HepG2 (cell line): Measurements from ENCODE around the gene DIS3L2. TPM values are rescaled to one million over a fixed set of nuclear protein-coding genes. Genes with fewer than 3 reads are reported as not detected.

Source experiments
- ATAC-seq: fragments of 200-7000 bp; cut with Tn5 transposase; 3 replicates; pipeline ENCODE4 v1.9.1; 2020; ENCODE audit warnings: mild to moderate bottlenecking, moderate library complexity
- BruUV-seq: library from RNA; stranded (reverse); fragments of 400-500 nt; replicated peaks from 2 replicates; lab custom pipeline; 2021; lab: Mats Ljungman, UMichigan
- CTCF ChIA-PET: fragments of 300-600 bp; formaldehyde crosslinking; extraction: SDS; loops from one replicate; lab custom pipeline; 2021; ENCODE audit warnings: low total read pairs, inconsistent platforms, low intra/inter-chr PET ratio; lab: Yijun Ruan, JAX
- POLR2A ChIA-PET: fragments of 350-600 bp; sonication (Branson Sonifier 250); formaldehyde crosslinking; loops from one replicate; lab custom pipeline; 2020; ENCODE audit warnings: antibody characterized with exemption, inconsistent platforms; lab: Yijun Ruan, JAX
- DNase-seq: peaks from one replicate; pipeline ENCODE4 v3.0.0-alpha.2; 2015; ENCODE audit warnings: low spot score
- FAIRE-seq: peaks from 3 replicates; lab custom pipeline; 2011; peaks lifted over from hg19 to GRCh38; lab: Jason Lieb, UNC
- H2AFZ ChIP-seq: one replicate; pipeline ENCODE4 v1.6.1; 2011; ENCODE audit warnings: low read length, inconsistent platforms
- H3K27ac ChIP-seq: fragments of 300-600 bp; 3 replicates; pipeline ENCODE4 v1.8.0; 2011; ENCODE audit warnings: mixed run types, mild to moderate bottlenecking, mixed read lengths, low read length, inconsistent platforms; ENCODE audit not compliant: insufficient read depth; ENCODE audit errors: extremely low read length
- H3K27me3 ChIP-seq, 2 experiments: fragments of 200-600 bp in 1 of 2; 2 replicates in 1 of 2; 3 replicates in 1 of 2; pipeline versions ENCODE4 v1.6.0 to v1.8.0; 2011; ENCODE audit warnings: low read length in 2 of 2, mild to moderate bottlenecking in 2 of 2, moderate library complexity in 2 of 2, inconsistent platforms in 1 of 2; ENCODE audit not compliant: insufficient read depth in 2 of 2, control insufficient read depth in 1 of 2
- H3K36me3 ChIP-seq, 2 experiments: fragments of 200-600 bp in 1 of 2; replicated peaks in 1 of 2; 2 replicates in 1 of 2; 3 replicates in 1 of 2; pipeline versions ENCODE4 v1.5.1 to v1.8.0; 2011; ENCODE audit warnings: low read length in 2 of 2, inconsistent platforms in 1 of 2; ENCODE audit not compliant: insufficient read depth in 2 of 2, control insufficient read depth in 1 of 2
- H3K4me1 ChIP-seq: 2 replicates; pipeline ENCODE4 v1.5.1; 2012; ENCODE audit warnings: low read length, inconsistent platforms; ENCODE audit not compliant: insufficient read depth
- H3K4me2 ChIP-seq: 2 replicates; pipeline ENCODE4 v1.6.0; 2011; ENCODE audit warnings: low read depth, low read length, inconsistent platforms
- H3K4me3 ChIP-seq, 3 experiments: fragments of 200-600 bp in 1 of 3; sonication (generic), shearing (Covaris generic) in 1 of 3; replicated peaks in 1 of 3; 2 replicates each; pipeline ENCODE4 v1.5.1; 2011 to 2016; ENCODE audit warnings: low read length in 3 of 3, inconsistent platforms in 2 of 3, low read depth in 2 of 3, mild to moderate bottlenecking in 2 of 3, control low read depth in 1 of 3, mixed read lengths in 1 of 3; ENCODE audit not compliant: insufficient read depth in 1 of 3
- H3K79me2 ChIP-seq: one replicate; pipeline ENCODE4 v1.6.1; 2011; ENCODE audit warnings: low read length, inconsistent platforms; ENCODE audit not compliant: insufficient read depth
- H3K9ac ChIP-seq: 2 replicates; pipeline ENCODE4 v1.6.0; 2011; ENCODE audit warnings: mild to moderate bottlenecking, low read depth, low read length, inconsistent platforms; ENCODE audit not compliant: insufficient read depth
- H3K9me3 ChIP-seq: 2 replicates; pipeline ENCODE4 v1.5.1; 2012; ENCODE audit warnings: mild to moderate bottlenecking, low read length
- H4K20me1 ChIP-seq: 2 replicates; pipeline ENCODE4 v1.6.0; 2011; ENCODE audit warnings: inconsistent platforms, mild to moderate bottlenecking, low read length, moderate library complexity; ENCODE audit not compliant: insufficient read depth
- ADNP ChIP-seq: sonication (generic); formaldehyde crosslinking; IDR thresholded peaks from 2 replicates; pipeline ENCODE4 v1.4.0; 2020; ENCODE audit warnings: missing genetic modification reagents
- CBX5 ChIP-seq: sonication (generic); formaldehyde crosslinking; IDR thresholded peaks from 2 replicates; pipeline ENCODE4 v1.4.0; 2020; ENCODE audit warnings: missing genetic modification reagents, borderline replicate concordance
- MAFF ChIP-seq: IDR thresholded peaks from 2 replicates; pipeline ENCODE4 v1.6.1; 2011; ENCODE audit warnings: low read depth, low read length, improper control_type of control experiment
- MAFK ChIP-seq, 2 experiments: IDR thresholded peaks in 1 of 2; conservative IDR thresholded peaks in 1 of 2; 2 replicates each; pipeline ENCODE4 v1.6.1; 2011; ENCODE audit warnings: improper control_type of control experiment in 2 of 2, low read length in 2 of 2
- RBM39 ChIP-seq: fragments of 200-400 bp; formaldehyde crosslinking; IDR thresholded peaks from one replicate; pipeline ENCODE4 v1.6.1; 2018; ENCODE audit warnings: antibody characterized with exemption, mild to moderate bottlenecking, low read depth, low read length; ENCODE audit not compliant: poor library complexity, severe bottlenecking
- REXO4 ChIP-seq: sonication (generic); formaldehyde crosslinking; IDR thresholded peaks from 2 replicates; pipeline ENCODE4 v1.8.0; 2022; ENCODE audit warnings: missing genetic modification reagents, mild to moderate bottlenecking, borderline replicate concordance
- ZFP37 ChIP-seq: sonication (generic); formaldehyde crosslinking; IDR thresholded peaks from 2 replicates; pipeline ENCODE4 v1.4.0; 2020; ENCODE audit warnings: missing genetic modification reagents, borderline replicate concordance
- ZNF282 ChIP-seq: fragments of 450-650 bp; IDR thresholded peaks from 2 replicates; pipeline ENCODE4 v1.6.1; 2018; ENCODE audit not compliant: partially characterized antibody
- ZNF589 ChIP-seq: sonication (generic); formaldehyde crosslinking; conservative IDR thresholded peaks from 2 replicates; pipeline ENCODE4 v1.8.0; 2022; ENCODE audit warnings: mild to moderate bottlenecking, moderate library complexity, missing genetic modification reagents
- ZNF660 ChIP-seq: sonication (generic); formaldehyde crosslinking; IDR thresholded peaks from 2 replicates; pipeline ENCODE4 v1.5.1; 2020; ENCODE audit warnings: mild to moderate bottlenecking, low read depth, missing genetic modification reagents, borderline replicate concordance
- ZNF737 ChIP-seq: sonication (generic); formaldehyde crosslinking; IDR thresholded peaks from 2 replicates; pipeline ENCODE4 v1.5.0; 2020; ENCODE audit warnings: missing genetic modification reagents, mild to moderate bottlenecking, borderline replicate concordance
- ZNF768 ChIP-seq: sonication (generic); formaldehyde crosslinking; IDR thresholded peaks from 2 replicates; pipeline ENCODE4 v1.4.0; 2020; ENCODE audit warnings: missing genetic modification reagents
- ZNF878 ChIP-seq: sonication (generic); formaldehyde crosslinking; IDR thresholded peaks from 2 replicates; pipeline ENCODE4 v1.8.1; 2023; ENCODE audit warnings: mild to moderate bottlenecking, missing genetic modification reagents, moderate library complexity
- WGBS: methylation state at CpG from one replicate; pipeline ENCODE4 v1.1.6; 2017; ENCODE audit warnings: low lambda C conversion rate; 5-methylcytosine and 5-hydroxymethylcytosine counted together
- in situ Hi-C: cut with HindIII; loops from 2 replicates; pipeline ENCODE4 v1.10.0; 2017; ENCODE audit warnings: low pct_unique_long_range_greater_than_20kb; ENCODE audit not compliant: extremely low pct_ligation_motif_present
- intact Hi-C: fragments of 100-400 bp; cut with micrococcal nuclease; formaldehyde crosslinking; loops from one replicate; pipeline ENCODE4 v1.10.0; 2022; ENCODE audit not compliant: unreplicated experiment
- polyA plus RNA-seq, 8 experiments: library from polyadenylated mRNA; depleted of rRNA in 3 of 8; stranded (reverse) in 7 of 8; unstranded in 1 of 8; fragments of >200 nt; fragmentation: Illumina TruSeq in 4 of 8; extraction: Trizol in 4 of 8; gene quantifications; 2 replicates each; pipeline versions ENCODE4 v1.2.1 to v1.2.3, GENCODE V29; 2011 to 2016; ENCODE audit warnings: low read depth in 4 of 8, missing spikeins in 1 of 8, mixed read lengths in 1 of 8; ENCODE audit not compliant: insufficient read depth in 1 of 8
- total RNA-seq, 5 experiments: library from RNA; depleted of rRNA; stranded (reverse); fragments of >200 nt; fragmentation: Illumina TruSeq; extraction: Trizol; gene quantifications; 2 replicates each; pipeline ENCODE4 v1.2.3, GENCODE V29; 2016; ENCODE audit warnings: low read depth in 1 of 5
- TF ChIP-seq, protein P1 (sequence below): sonication (generic); formaldehyde crosslinking; IDR thresholded peaks from 2 replicates; pipeline ENCODE4 v1.8.0; 2022; ENCODE audit warnings: missing genetic modification reagents, mild to moderate bottlenecking, moderate library complexity, borderline replicate concordance
- TF ChIP-seq, protein P2 (sequence below): sonication (generic); formaldehyde crosslinking; IDR thresholded peaks from 2 replicates; pipeline ENCODE4 v1.4.0; 2020; ENCODE audit warnings: missing genetic modification reagents

DIS3L2 gene
- total and polyA plus RNA-seq, 2 of the 13 experiments (the other 11 are each of a cell fraction or from before 2014, with no cell fraction given) = 7.0 to 23.9 TPM

GRCh38 chr2:232232915-232233314 lies 271.4 kb downstream of the DIS3L2 start:
- WGBS = 95% methylated on average over 2 of the region's 2 CpGs
- ChIA-PET POLR2A (no interaction called here), CTCF (no interaction called here)
- no peak overlapping the region for H3K9ac ChIP-seq
- DNase-seq = no peak
- H3K79me2 ChIP-seq = no peaks in the 10 kb centered on the region
- no peak for TF ChIP-seq ZNF282
- peak; percentile 33 to 57; a peak in 3 of 4 replicates for TF ChIP-seq MAFK (conservative IDR thresholded peaks at IDR 0.05 in 1 of 2, IDR thresholded peaks at IDR 0.05 in 1 of 2; ENCODE audit: low read length in 2 of 2)
- peak; percentile 58 for TF ChIP-seq MAFF
- no peak for TF ChIP-seq REXO4
- TF ChIP-seq ZNF589 (CRISPR knock-in tag) = no peak
- no peak for TF ChIP-seq ZFP37 (CRISPR knock-in tag)
- no peak for TF ChIP-seq ZNF660 (CRISPR knock-in tag)
- in situ Hi-C loops = no loop called here
- H3K36me3 ChIP-seq = no peaks in the 10 kb centered on the region
- no peak overlapping the region for H3K4me2 ChIP-seq
- FAIRE-seq = no peak
- no peak overlapping the region for H3K27ac ChIP-seq
- intact Hi-C loops = no loop called here
- H3K4me1 ChIP-seq = no peaks in the 10 kb centered on the region
- H2AFZ ChIP-seq = no peak overlapping the region
- no peaks in the 10 kb centered on the region for H4K20me1 ChIP-seq
- H3K4me3 ChIP-seq = no peak overlapping the region
- no peak for ATAC-seq
- H3K27me3 ChIP-seq = no peaks in the 10 kb centered on the region
- BruUV-seq = no TSS peak
- no peaks in the 10 kb centered on the region for H3K9me3 ChIP-seq

DNA sequence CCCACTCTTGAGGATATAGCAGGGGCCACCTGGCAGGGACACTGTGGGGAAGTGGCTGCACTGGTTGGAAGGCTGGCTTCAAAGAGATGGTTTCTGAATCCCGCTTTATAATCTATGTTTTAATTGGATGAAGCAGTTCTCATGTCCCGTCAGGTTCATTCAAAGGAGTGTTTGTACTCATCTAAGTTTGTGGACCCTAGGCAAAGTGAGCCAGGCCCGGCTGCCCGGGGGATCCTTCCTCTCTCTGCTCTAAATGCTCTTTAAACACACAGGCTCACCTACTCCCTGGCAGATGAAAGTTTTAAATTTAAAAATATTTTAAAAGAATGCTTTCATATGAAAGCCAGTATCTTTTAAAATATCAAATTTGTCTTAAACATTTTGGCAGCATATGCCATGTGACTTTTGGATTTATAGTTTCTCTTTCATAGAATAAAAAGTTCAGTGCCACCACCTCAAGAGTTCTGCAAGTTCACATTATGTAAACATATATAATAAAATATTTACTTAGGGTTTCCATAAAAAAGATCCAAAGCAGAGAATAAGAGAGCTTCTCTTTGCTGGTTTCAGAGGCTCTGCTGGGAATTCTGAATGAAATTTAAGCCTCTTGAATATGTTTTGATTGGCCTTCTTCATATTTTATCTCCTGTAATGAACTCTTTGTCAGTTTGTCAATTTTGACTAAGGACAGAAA lies 273.6 kb downstream of the DIS3L2 start:
- Histone ChIP-seq H3K4me1 (no peaks in the 10 kb centered on the region), H3K36me3 (peaks cover 2 to 18% of the 10 kb centered on the region in 2 experiments; a peak in 3 of 5 replicates), H3K9ac (no peak overlapping the region), H3K27me3 (no peaks in the 10 kb centered on the region), H3K79me2 (no peaks in the 10 kb centered on the region), H2AFZ (no peak overlapping the region), H3K9me3 (no peaks in the 10 kb centered on the region), H3K27ac (no peak overlapping the region), H3K4me3 (no peak overlapping the region), H3K4me2 (no peak overlapping the region), H4K20me1 (no peaks in the 10 kb centered on the region)
- BruUV-seq = no TSS peak
- POLR2A ChIA-PET = no interaction called here
- in situ Hi-C loops = no loop called here
- no peak for ATAC-seq
- WGBS = 90% methylated on average over 4 of the region's 4 CpGs
- CTCF ChIA-PET = no interaction called here
- DNase-seq = no peak
- intact Hi-C loops = no loop called here
- no peak for FAIRE-seq
- no peak for TF ChIP-seq ZNF737
- TF ChIP-seq ZNF768 = no peak
- TF ChIP-seq CBX5 = no peak
- TF ChIP-seq ZNF878 (CRISPR knock-in tag) = no peak
- TF ChIP-seq, protein P1, sequence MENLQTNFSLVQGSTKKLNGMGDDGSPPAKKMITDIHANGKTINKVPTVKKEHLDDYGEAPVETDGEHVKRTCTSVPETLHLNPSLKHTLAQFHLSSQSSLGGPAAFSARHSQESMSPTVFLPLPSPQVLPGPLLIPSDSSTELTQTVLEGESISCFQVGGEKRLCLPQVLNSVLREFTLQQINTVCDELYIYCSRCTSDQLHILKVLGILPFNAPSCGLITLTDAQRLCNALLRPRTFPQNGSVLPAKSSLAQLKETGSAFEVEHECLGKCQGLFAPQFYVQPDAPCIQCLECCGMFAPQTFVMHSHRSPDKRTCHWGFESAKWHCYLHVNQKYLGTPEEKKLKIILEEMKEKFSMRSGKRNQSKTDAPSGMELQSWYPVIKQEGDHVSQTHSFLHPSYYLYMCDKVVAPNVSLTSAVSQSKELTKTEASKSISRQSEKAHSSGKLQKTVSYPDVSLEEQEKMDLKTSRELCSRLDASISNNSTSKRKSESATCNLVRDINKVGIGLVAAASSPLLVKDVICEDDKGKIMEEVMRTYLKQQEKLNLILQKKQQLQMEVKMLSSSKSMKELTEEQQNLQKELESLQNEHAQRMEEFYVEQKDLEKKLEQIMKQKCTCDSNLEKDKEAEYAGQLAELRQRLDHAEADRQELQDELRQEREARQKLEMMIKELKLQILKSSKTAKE (CRISPR knock-in tag) = no peak
- TF ChIP-seq ADNP (CRISPR knock-in tag) = no peak
- TF ChIP-seq, protein P2, sequence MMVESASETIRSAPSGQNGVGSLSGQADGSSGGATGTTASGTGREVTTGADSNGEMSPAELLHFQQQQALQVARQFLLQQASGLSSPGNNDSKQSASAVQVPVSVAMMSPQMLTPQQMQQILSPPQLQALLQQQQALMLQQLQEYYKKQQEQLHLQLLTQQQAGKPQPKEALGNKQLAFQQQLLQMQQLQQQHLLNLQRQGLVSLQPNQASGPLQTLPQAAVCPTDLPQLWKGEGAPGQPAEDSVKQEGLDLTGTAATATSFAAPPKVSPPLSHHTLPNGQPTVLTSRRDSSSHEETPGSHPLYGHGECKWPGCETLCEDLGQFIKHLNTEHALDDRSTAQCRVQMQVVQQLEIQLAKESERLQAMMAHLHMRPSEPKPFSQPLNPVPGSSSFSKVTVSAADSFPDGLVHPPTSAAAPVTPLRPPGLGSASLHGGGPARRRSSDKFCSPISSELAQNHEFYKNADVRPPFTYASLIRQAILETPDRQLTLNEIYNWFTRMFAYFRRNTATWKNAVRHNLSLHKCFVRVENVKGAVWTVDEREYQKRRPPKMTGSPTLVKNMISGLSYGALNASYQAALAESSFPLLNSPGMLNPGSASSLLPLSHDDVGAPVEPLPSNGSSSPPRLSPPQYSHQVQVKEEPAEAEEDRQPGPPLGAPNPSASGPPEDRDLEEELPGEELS = no peak
- TF ChIP-seq RBM39 = no peak
